H1 (cell line): ENCODE data around the gene ADGRD2. TPM values are rescaled to one million over a fixed set of nuclear protein-coding genes. Genes with fewer than 3 reads are reported as not detected.
A peak's percentile ranks its signal among the peaks of the same experiment; 100 is the strongest.

Source experiments
- CTCF ChIA-PET: fragments of 300-600 bp; sonication (Branson Sonifier 250); formaldehyde crosslinking; loops from one replicate; lab custom pipeline; 2021; ENCODE audit not compliant: partially characterized antibody; lab: Charles Lee
- POLR2A ChIA-PET: fragments of 300-600 bp; sonication (Branson Sonifier 250); formaldehyde crosslinking; loops from one replicate; lab custom pipeline; 2021; ENCODE audit warnings: inconsistent platforms; ENCODE audit not compliant: partially characterized antibody; lab: Charles Lee
- DNase-seq, 2 experiments: peaks; one replicate each; pipeline versions ENCODE4 v3.0.0 to v3.0.0-alpha.2; 2010 to 2022; ENCODE audit warnings: low spot score in 2 of 2, low read depth in 1 of 2, mixed read lengths in 1 of 2
- FAIRE-seq: peaks from 2 replicates; lab custom pipeline; 2011; peaks lifted over from hg19 to GRCh38; lab: Jason Lieb, UNC
- H2AFZ ChIP-seq: 2 replicates; pipeline ENCODE4 v1.8.1; 2012; ENCODE audit warnings: low read length, inconsistent platforms
- H2AK5ac ChIP-seq: 2 replicates; pipeline ENCODE4 v1.6.1; 2013; ENCODE audit warnings: low read depth, low read length
- H2BK120ac ChIP-seq: replicated peaks from 2 replicates; pipeline ENCODE3; 2013; ENCODE audit warnings: low read depth, low read length, inconsistent platforms
- H2BK12ac ChIP-seq: 2 replicates; pipeline ENCODE4 v1.6.1; 2013; ENCODE audit warnings: low read depth, low read length
- H2BK15ac ChIP-seq: 2 replicates; pipeline ENCODE4 v1.6.1; 2013; ENCODE audit warnings: low read length
- H2BK20ac ChIP-seq: 2 replicates; pipeline ENCODE4 v1.6.1; 2013; ENCODE audit warnings: low read length
- H2BK5ac ChIP-seq: 2 replicates; pipeline ENCODE4 v1.6.1; 2013; ENCODE audit warnings: low read depth, low read length
- H3K14ac ChIP-seq: 2 replicates; pipeline ENCODE4 v1.6.1; 2013; ENCODE audit warnings: inconsistent platforms; ENCODE audit not compliant: insufficient read length
- H3K18ac ChIP-seq: 2 replicates; pipeline ENCODE4 v1.6.1; 2013; ENCODE audit warnings: low read length; ENCODE audit errors: extremely low read depth
- H3K23ac ChIP-seq: 2 replicates; pipeline ENCODE4 v1.6.1; 2013; ENCODE audit warnings: inconsistent platforms; ENCODE audit not compliant: insufficient read length
- H3K23me2 ChIP-seq: 2 replicates; pipeline ENCODE4 v1.6.1; 2013; ENCODE audit warnings: low read depth, low read length
- H3K27ac ChIP-seq: 2 replicates; pipeline ENCODE4 v1.6.1; 2011; ENCODE audit warnings: low read depth, low read length, inconsistent platforms
- H3K27me3 ChIP-seq, 4 experiments: replicated peaks in 1 of 4; 1 replicate in 1 of 4; 2 replicates in 3 of 4; pipeline versions ENCODE4 v1.6.1 to v1.8.1; 2011 to 2013; ENCODE audit warnings: low read length in 3 of 4, mild to moderate bottlenecking in 3 of 4, inconsistent platforms in 2 of 4, mixed read lengths in 2 of 4, moderate library complexity in 1 of 4; ENCODE audit not compliant: control insufficient read depth in 3 of 4, insufficient read depth in 3 of 4; ENCODE audit errors: extremely low read depth in 1 of 4
- H3K36me3 ChIP-seq, 4 experiments: 2 replicates each; pipeline versions ENCODE4 v1.6.1 to v1.8.1; 2011 to 2013; ENCODE audit warnings: mild to moderate bottlenecking in 4 of 4, low read length in 3 of 4, moderate library complexity in 2 of 4, control low read depth in 1 of 4, inconsistent platforms in 1 of 4; ENCODE audit not compliant: insufficient read depth in 4 of 4, control insufficient read depth in 2 of 4
- H3K4ac ChIP-seq: replicated peaks from 2 replicates; pipeline ENCODE3; 2013; ENCODE audit warnings: low read length, low read depth, mixed read lengths, inconsistent platforms; ENCODE audit not compliant: insufficient read length
- H3K4me1 ChIP-seq, 4 experiments: replicated peaks in 1 of 4; 1 replicate in 1 of 4; 2 replicates in 3 of 4; pipeline versions ENCODE4 v1.6.1 to v1.8.1; 2011 to 2013; ENCODE audit warnings: low read length in 3 of 4, inconsistent platforms in 2 of 4, mixed read lengths in 1 of 4; ENCODE audit not compliant: insufficient read depth in 4 of 4, control insufficient read depth in 3 of 4
- H3K4me2 ChIP-seq, 2 experiments: 2 replicates each; pipeline versions ENCODE4 v1.6.1 to v1.8.1; 2011 to 2013; ENCODE audit warnings: low read depth in 2 of 2, low read length in 2 of 2, control low read depth in 1 of 2, inconsistent platforms in 1 of 2, mild to moderate bottlenecking in 1 of 2; ENCODE audit not compliant: insufficient read depth in 1 of 2
- H3K4me3 ChIP-seq, 4 experiments: fragments of 200-600, 300-600 bp in 1 of 4; sonication (generic), shearing (Covaris generic), sonication (Bioruptor Twin) in 1 of 4; 2 replicates each; pipeline versions ENCODE4 v1.5.1 to v1.8.1; 2011 to 2016; ENCODE audit warnings: low read length in 4 of 4, low read depth in 3 of 4, control low read depth in 2 of 4, inconsistent platforms in 2 of 4, mild to moderate bottlenecking in 2 of 4, mixed read lengths in 1 of 4, moderate library complexity in 1 of 4; ENCODE audit not compliant: insufficient read depth in 2 of 4; ENCODE audit errors: extremely low read depth in 1 of 4
- H3K56ac ChIP-seq: replicated peaks from 2 replicates; pipeline ENCODE3; 2013; ENCODE audit warnings: low read depth, mild to moderate bottlenecking, mixed read lengths, low read length, inconsistent platforms; ENCODE audit not compliant: insufficient read length
- H3K79me1 ChIP-seq: 2 replicates; pipeline ENCODE4 v1.6.1; 2013; ENCODE audit warnings: low read depth, low read length, control low read depth
- H3K79me2 ChIP-seq, 2 experiments: 2 replicates each; pipeline versions ENCODE4 v1.6.1 to v1.8.1; 2012 to 2013; ENCODE audit warnings: low read length in 2 of 2, mild to moderate bottlenecking in 2 of 2, inconsistent platforms in 1 of 2; ENCODE audit not compliant: insufficient read depth in 2 of 2, control insufficient read depth in 1 of 2
- H3K9ac ChIP-seq, 4 experiments: replicated peaks in 1 of 4; 1 replicate in 1 of 4; 2 replicates in 3 of 4; pipeline versions ENCODE4 v1.6.1 to v1.8.1; 2011 to 2013; ENCODE audit warnings: low read depth in 3 of 4, low read length in 3 of 4, control low read depth in 2 of 4, mild to moderate bottlenecking in 2 of 4, moderate library complexity in 2 of 4, inconsistent platforms in 1 of 4; ENCODE audit errors: extremely low read depth in 1 of 4
- H3K9me3 ChIP-seq, 2 experiments: 2 replicates each; pipeline versions ENCODE4 v1.6.1 to v1.8.1; 2012 to 2013; ENCODE audit warnings: mild to moderate bottlenecking in 2 of 2, moderate library complexity in 2 of 2, control low read depth in 1 of 2, inconsistent platforms in 1 of 2, low read depth in 1 of 2, low read length in 1 of 2, mixed read lengths in 1 of 2; ENCODE audit not compliant: insufficient read depth in 2 of 2
- H4K20me1 ChIP-seq, 2 experiments: replicated peaks in 1 of 2; 2 replicates each; pipeline versions ENCODE3 to v1.8.1; 2011 to 2013; ENCODE audit warnings: inconsistent platforms in 2 of 2, low read length in 2 of 2, mild to moderate bottlenecking in 1 of 2; ENCODE audit not compliant: insufficient read depth in 2 of 2, control insufficient read depth in 1 of 2
- H4K5ac ChIP-seq: 2 replicates; pipeline ENCODE4 v1.6.1; 2013; ENCODE audit warnings: low read length, low read depth, mixed read lengths, inconsistent platforms; ENCODE audit not compliant: insufficient read length
- H4K8ac ChIP-seq: 2 replicates; pipeline ENCODE4 v1.8.0; 2013; ENCODE audit warnings: mild to moderate bottlenecking, moderate library complexity, low read length, inconsistent platforms; ENCODE audit not compliant: insufficient read depth; ENCODE audit errors: extremely low read depth
- H4K91ac ChIP-seq: replicated peaks from 2 replicates; pipeline ENCODE3; 2013; ENCODE audit warnings: low read length, mixed read lengths, inconsistent platforms; ENCODE audit not compliant: insufficient read length
- KDM1A ChIP-seq: fragments of 200-600, 300-600 bp; sonication (generic); IDR thresholded peaks from 2 replicates; pipeline ENCODE4 v1.7.1; 2016; ENCODE audit warnings: mild to moderate bottlenecking, low read length, borderline replicate concordance
- POLR2AphosphoS5 ChIP-seq: IDR thresholded peaks from 2 replicates; pipeline ENCODE4 v1.6.1; 2011; ENCODE audit warnings: low read depth, low read length
- SRF ChIP-seq: IDR thresholded peaks from 2 replicates; pipeline ENCODE4 v1.6.1; 2011; ENCODE audit warnings: mild to moderate bottlenecking, low read depth, low read length, moderate library complexity
- WGBS, 2 experiments: shearing (Covaris generic) in 1 of 2; methylation state at CpG; one replicate each; pipeline versions ENCODE4 v1.1.6 to v1.1.7; 2013 to 2015; ENCODE audit warnings: low lambda C conversion rate in 2 of 2, mixed read lengths in 2 of 2, inconsistent platforms in 1 of 2, low coverage in 1 of 2, missing lambda C conversion rate in 1 of 2; ENCODE audit not compliant: insufficient replicate concordance in 2 of 2, insufficient coverage in 1 of 2, insufficient read length in 1 of 2; ENCODE audit errors: extremely low coverage in 1 of 2, missing lambda C conversion rate in 1 of 2; 5-methylcytosine and 5-hydroxymethylcytosine counted together
- polyA plus RNA-seq, 7 experiments: library from polyadenylated mRNA; depleted of rRNA in 3 of 7; stranded (reverse) in 5 of 7; unstranded in 2 of 7; fragments of >200 nt in 5 of 7; fragments of 200-250 nt in 2 of 7; gene quantifications; 1 replicate in 5 of 7; 2 replicates in 1 of 7; 4 replicates in 1 of 7; pipeline versions ENCODE4 v1.2.1 to v1.2.3, GENCODE V29; 2011 to 2013; ENCODE audit warnings: missing spikeins in 2 of 7, mixed read lengths in 2 of 7
- total RNA-seq: library from RNA; stranded (reverse); fragmentation: NEBNext Ultra II Directional; extraction: Animal tissue kit (Norgen Biotek cat#: 25700); gene quantifications from 2 replicates; pipeline ENCODE4 v1.2.1, GENCODE V29; 2021
- TF ChIP-seq, protein P1 (sequence below): IDR thresholded peaks from 2 replicates; pipeline ENCODE4 v1.6.1; 2011; ENCODE audit warnings: low read length, improper control_type of control experiment

The ADGRD2 gene
- total and polyA plus RNA-seq, 2 of the 8 experiments (the other 6 are each of a cell fraction or from before 2014, with no cell fraction given) = 0.41 to 1.4 TPM

DNA sequence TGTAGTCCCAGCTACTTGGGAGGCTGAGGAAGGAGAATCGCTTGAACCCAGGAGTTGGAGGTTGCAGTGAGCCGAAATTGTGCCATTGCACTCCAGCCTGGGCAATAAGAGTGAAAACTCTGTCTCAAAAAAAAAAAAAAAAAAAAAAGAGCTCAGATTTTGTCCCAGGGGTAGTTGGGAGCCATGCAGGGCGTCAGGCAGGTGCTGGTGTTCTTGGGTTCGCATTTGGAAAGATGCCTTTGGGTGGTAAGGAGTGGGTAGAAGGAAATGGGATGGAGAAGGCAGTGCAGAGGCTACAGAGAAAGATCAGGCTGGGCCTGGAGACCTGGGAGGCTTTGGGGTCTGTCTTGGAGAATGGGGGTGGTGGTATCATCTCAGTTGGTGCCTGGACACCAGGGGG, 23.9 kb downstream of the ADGRD2 start:
- no peak overlapping the region for H4K91ac ChIP-seq
- no peak overlapping the region for H3K9ac ChIP-seq
- H2BK15ac ChIP-seq = no peak overlapping the region
- H3K36me3 ChIP-seq = no peaks in the 10 kb centered on the region
- FAIRE-seq = no peak
- H4K8ac ChIP-seq = no peak overlapping the region
- WGBS, 2 experiments = 88% methylated on average over 2 of the region's 4 CpGs; no CpG with 5 or more reads in 1 of the 2 experiments
- TF ChIP-seq POLR2AphosphoS5 (no peak), SRF (no peak), KDM1A (0 out of 2 replicates have a peak, but pooled peaks have one; percentile 26)
- TF ChIP-seq, protein P1, sequence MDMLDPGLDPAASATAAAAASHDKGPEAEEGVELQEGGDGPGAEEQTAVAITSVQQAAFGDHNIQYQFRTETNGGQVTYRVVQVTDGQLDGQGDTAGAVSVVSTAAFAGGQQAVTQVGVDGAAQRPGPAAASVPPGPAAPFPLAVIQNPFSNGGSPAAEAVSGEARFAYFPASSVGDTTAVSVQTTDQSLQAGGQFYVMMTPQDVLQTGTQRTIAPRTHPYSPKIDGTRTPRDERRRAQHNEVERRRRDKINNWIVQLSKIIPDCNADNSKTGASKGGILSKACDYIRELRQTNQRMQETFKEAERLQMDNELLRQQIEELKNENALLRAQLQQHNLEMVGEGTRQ = no peak
- H3K18ac ChIP-seq = no peak overlapping the region
- H2BK20ac ChIP-seq = no peak overlapping the region
- H3K4ac ChIP-seq = no peak overlapping the region
- H3K9me3 ChIP-seq = no peaks in the 10 kb centered on the region
- no peak overlapping the region for H3K14ac ChIP-seq
- H3K23me2 ChIP-seq = peaks cover 6% of the 10 kb centered on the region; the same call in 1 of the 2 replicates
- H3K23ac ChIP-seq = no peak overlapping the region
- H3K4me3 ChIP-seq = no peak overlapping the region
- no peak overlapping the region for H2BK12ac ChIP-seq
- no peak overlapping the region for H2AFZ ChIP-seq
- no peak overlapping the region for H3K56ac ChIP-seq
- H2AK5ac ChIP-seq = no peak overlapping the region
- peaks cover 3 to 24% (median 22%) of the 10 kb centered on the region in 4 experiments for H3K27me3 ChIP-seq
- no peak for DNase-seq
- H4K20me1 ChIP-seq = no peaks in the 10 kb centered on the region
- peaks cover 0 to 25% (median 19%) of the 10 kb centered on the region in 4 experiments; a peak in 6 of 7 replicates for H3K4me1 ChIP-seq
- H3K4me2 ChIP-seq = no peak overlapping the region
- no peak overlapping the region for H2BK5ac ChIP-seq
- ChIA-PET POLR2A (interaction anchor here (0.6 to 0.8 kb wide), 2 partner anchors 8 to 39 kb away, joined by 3 read pairs; no protein-coding TSS in a partner anchor), CTCF (interaction anchor here (0.5 to 3.9 kb wide), 20 partner anchors 7 to 378 kb away, joined by 3 to 35 read pairs (median 3); no protein-coding TSS in a partner anchor)
- no peaks in the 10 kb centered on the region for H3K79me2 ChIP-seq
- no peak overlapping the region for H2BK120ac ChIP-seq
- no peak overlapping the region for H4K5ac ChIP-seq
- no peak overlapping the region for H3K27ac ChIP-seq
- no peaks in the 10 kb centered on the region for H3K79me1 ChIP-seq
